ENCODE measurements around the gene GRK6. TPM values are rescaled to one million over a fixed set of nuclear protein-coding genes. Genes with fewer than 3 reads are reported as not detected.

GRK6 gene
- total and polyA plus RNA-seq, 2 of the 4 experiments (the other 2 are of a cell fraction), result 25.3 to 30.1 TPM

DNA sequence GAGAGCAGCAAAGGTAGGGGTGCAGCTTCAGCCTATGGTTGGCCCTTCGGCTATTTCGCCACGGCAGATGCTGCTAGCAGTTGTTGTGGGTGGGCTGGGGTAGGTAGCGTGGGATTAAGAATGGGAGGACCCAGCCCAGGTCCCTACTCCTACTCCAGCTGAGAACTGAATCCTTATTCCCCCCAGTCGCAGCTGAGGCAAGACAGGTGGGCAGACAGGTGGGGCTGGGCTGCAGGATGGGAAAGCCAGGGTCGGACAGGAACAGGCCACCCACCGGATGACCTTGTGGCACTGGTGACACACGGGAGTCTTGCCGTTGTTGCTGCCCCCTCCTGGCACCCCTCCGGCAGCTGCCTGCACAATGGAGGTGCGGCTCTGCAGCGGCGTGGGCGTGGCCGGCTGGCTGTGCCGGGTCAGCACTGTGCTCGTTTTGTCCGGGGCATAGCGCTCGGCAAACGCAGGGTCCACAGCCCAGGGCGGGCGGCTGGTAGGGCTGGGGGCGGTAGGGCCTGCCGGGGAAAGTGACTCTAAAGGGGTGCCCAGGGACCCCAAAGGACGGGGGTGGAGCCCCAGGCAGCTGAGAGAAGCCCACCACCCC lies 62.7 kb downstream of the GRK6 start:
- H2BK15ac ChIP-seq (ENCODE audit: low read depth, low read length), result no peak overlapping the region
- H3K14ac ChIP-seq (replicated peaks; ENCODE audit: low read depth, low read length), result no peak overlapping the region
- H4K8ac ChIP-seq (ENCODE audit: low read depth in 2 of 2, low read length in 2 of 2), result no peak overlapping the region
- no peaks in the 10 kb centered on the region for H3K27me3 ChIP-seq (ENCODE audit: control insufficient read depth, insufficient read depth, low read length)
- H3K18ac ChIP-seq (ENCODE audit: low read depth, low read length), result no peak overlapping the region
- H2AFZ ChIP-seq (replicated peaks; ENCODE audit: low read length, poor library complexity), result peak overlapping the region; percentile 21
- dilution Hi-C loops (cut with HindIII; ENCODE audit: low sequenced_read_pairs, unreplicated experiment) (no loop called here), intact Hi-C loops (cut with micrococcal nuclease) (no loop called here), in situ Hi-C loops (cut with MboI; ENCODE audit: low sequenced_read_pairs) (no loop called here)
- H2AK9ac ChIP-seq (replicated peaks; ENCODE audit: low read depth, low read length, poor library complexity), result peak overlapping the region; percentile 52
- H3K4me1 ChIP-seq (ENCODE audit: control insufficient read depth, insufficient read depth, low read length), result peaks cover 21% of the 10 kb centered on the region
- no peak overlapping the region for H2BK20ac ChIP-seq (ENCODE audit: low read depth, low read length)
- ChIA-PET POLR2A (ENCODE audit: unreplicated experiment) (interaction anchor here (0.8 kb wide), 1 partner anchor 14 kb away, joined by 7 read pairs; no protein-coding TSS in a partner anchor), CTCF (no interaction called here)
- H3K4ac ChIP-seq (ENCODE audit: low read depth, low read length), result no peak overlapping the region
- no peaks in the 10 kb centered on the region for H3K9me3 ChIP-seq (ENCODE audit: control insufficient read depth, insufficient read depth, low read length)
- H3K36me3 ChIP-seq (ENCODE audit: control insufficient read depth, insufficient read depth, low read length), result peaks cover 91% of the 10 kb centered on the region
- DNase-seq (no peak), ATAC-seq (ENCODE audit: low read depth) (peak; percentile 1; the same call in 1 of the 2 replicates)
- TF ChIP-seq CEBPB (IDR thresholded peaks at IDR 0.05; ENCODE audit: low read depth, low read length), result no peak
- TF ChIP-seq RAD21 (IDR thresholded peaks at IDR 0.05; ENCODE audit: low read length), result no peak
- no peak for TF ChIP-seq RFX5 (IDR thresholded peaks at IDR 0.05; ENCODE audit: low read depth, low read length)
- no peak for TF ChIP-seq MAFK (IDR thresholded peaks at IDR 0.05; ENCODE audit: low read depth, low read length)
- TF ChIP-seq BHLHE40 (IDR thresholded peaks at IDR 0.05; ENCODE audit: low read depth, low read length), result no peak
- TF ChIP-seq FOS (IDR thresholded peaks at IDR 0.05; ENCODE audit: low read depth, low read length), result no peak
- TF ChIP-seq CHD1 (IDR thresholded peaks at IDR 0.05; ENCODE audit: low read depth, low read length), result no peak
- no peak overlapping the region for H2AK5ac ChIP-seq (ENCODE audit: low read depth, low read length)
- H4K91ac ChIP-seq (ENCODE audit: insufficient read depth, low read depth, low read length), result no peak overlapping the region
- H3K79me1 ChIP-seq (ENCODE audit: low read depth in 1 of 2, low read length in 2 of 2), result peaks cover 52 to 87% of the 10 kb centered on the region in 2 experiments
- H2BK5ac ChIP-seq (ENCODE audit: low read depth, low read length, poor library complexity, severe bottlenecking), result no peak overlapping the region
- H2BK120ac ChIP-seq (ENCODE audit: low read depth, low read length), result no peak overlapping the region
- H3K23ac ChIP-seq (ENCODE audit: low read depth, low read length), result no peak overlapping the region
- no TSS peak for BruUV-seq (replicated peaks)
- H3K56ac ChIP-seq (ENCODE audit: extremely low read depth, insufficient read depth, low read length), result no peak overlapping the region
- no peak overlapping the region for H3K27ac ChIP-seq (ENCODE audit: insufficient read depth, low read length)
- 81% methylated on average over 11 of the region's 26 CpGs; no CpG with 5 or more reads in 1 of the 2 experiments for WGBS, 2 experiments (ENCODE audit: extremely low coverage in 2 of 2, insufficient read length in 1 of 2)
- H3K4me3 ChIP-seq (ENCODE audit: insufficient read depth, low read depth, low read length), result no peak overlapping the region
- peaks cover 18% of the 10 kb centered on the region for H3K9me1 ChIP-seq (ENCODE audit: insufficient read depth, low read length)
- H4K5ac ChIP-seq (ENCODE audit: low read depth, low read length), result no peak overlapping the region
- H3K9ac ChIP-seq (ENCODE audit: low read depth, low read length), result no peak overlapping the region
- no peak overlapping the region for H3K4me2 ChIP-seq (ENCODE audit: low read depth, low read length)
- H4K20me1 ChIP-seq (ENCODE audit: insufficient read depth, low read length), result peaks cover 96% of the 10 kb centered on the region
